GM21367 (cell line): ENCODE results near the gene ZGRF1.
"Not testable (repeated sequence)": the region's sequence is repeated elsewhere in the genome, so short reads cannot be mapped to it uniquely, and the experiment has no call there.

Source experiments
- ATAC-seq: cut with Tn5 transposase; IDR thresholded peaks from one replicate; pipeline ENCODE4 v1.9.1; 2021; ENCODE audit not compliant: unreplicated experiment

ZGRF1 gene

GRCh38 chr4:112516066-112516470, 120.6 kb downstream of the ZGRF1 start, which contains the start of gene NEUROG2:
Gene NEUROG2 (minus strand): TSS chr4:112516180. CDS start chr4:112515475, 705 bp downstream.
- ATAC-seq, result no peak

GRCh38 chr4:112515198-112516065, 121.3 kb downstream of the ZGRF1 start:
- ATAC-seq, result peak; percentile 38

- ATAC-seq, result peak; percentile 6
These were observed 122.0 kb downstream of the ZGRF1 start for GRCh38 chr4:112514647-112515197.

GRCh38 chr4:112513971-112514646, 122.6 kb downstream of the ZGRF1 start:
- no peak for ATAC-seq

GRCh38 chr4:112511803-112512118, 124.9 kb downstream of the ZGRF1 start:
- no peak for ATAC-seq

GRCh38 chr4:112511093-112511802, 125.5 kb downstream of the ZGRF1 start:
- ATAC-seq, result no peak

GRCh38 chr4:112510291-112511092, 126.2 kb downstream of the ZGRF1 start:
- ATAC-seq, result no peak

- ATAC-seq, result no peak
These were observed 127.2 kb downstream of the ZGRF1 start for GRCh38 chr4:112509243-112510141.

- ATAC-seq, result no peak
These were observed 128.4 kb downstream of the ZGRF1 start for GRCh38 chr4:112508356-112508755.

- ATAC-seq, result no peak
These were observed 131.9 kb downstream of the ZGRF1 start for GRCh38 chr4:112504807-112505206.

GRCh38 chr4:112502871-112503270, 133.8 kb downstream of the ZGRF1 start:
- ATAC-seq, result no peak

GRCh38 chr4:112492321-112492720, 144.4 kb downstream of the ZGRF1 start:
- ATAC-seq, result no peak

- not testable (repeated sequence) for ATAC-seq
These were observed 145.9 kb downstream of the ZGRF1 start for GRCh38 chr4:112490808-112491207.
